ENCODE results near the gene F10. TPM values are rescaled to one million over a fixed set of nuclear protein-coding genes. Genes with fewer than 3 reads are reported as not detected.

Gene F10
- polyA plus RNA-seq, 1 of the 3 experiments (the other 2 are of a cell fraction) = 12.5 TPM

- TF ChIP-seq USF2 (IDR thresholded peaks at IDR 0.05; ENCODE audit: borderline replicate concordance, low read depth, low read length) = no peak
- no peak for TF ChIP-seq MXI1 (IDR thresholded peaks at IDR 0.05; ENCODE audit: low read depth, low read length)
- TF ChIP-seq TCF12 (IDR thresholded peaks at IDR 0.05) = no peak
- TF ChIP-seq GABPA (IDR thresholded peaks at IDR 0.05; ENCODE audit: low read depth) = no peak
Observed at GRCh38 chr13:113146750-113147149, 24.2 kb downstream of the F10 start (continued).

- Histone ChIP-seq H3K36me3 (replicated peaks in 1 of 2; ENCODE audit: control insufficient read depth in 1 of 2, insufficient read depth in 2 of 2, low read length in 1 of 2) (no peaks in the 10 kb centered on the region), H3K9me2 (no peaks in the 10 kb centered on the region), H2AFZ (ENCODE audit: low read depth) (no peak overlapping the region), H3K4me3 (ENCODE audit: low read depth in 2 of 2, low read length in 1 of 2) (no peak overlapping the region), H3F3A (replicated peaks; ENCODE audit: insufficient read depth) (no peaks in the 10 kb centered on the region), H3K4me1 (ENCODE audit: control insufficient read depth in 1 of 2, insufficient read depth in 2 of 2, low read depth in 1 of 2, low read length in 1 of 2) (no peaks in the 10 kb centered on the region; a peak in 1 of 4 replicates), H3K4me2 (no peak overlapping the region), H3K9ac (no peak overlapping the region), H3K27ac (ENCODE audit: low read depth in 2 of 2, low read length in 1 of 2) (no peak overlapping the region), H3K9me3 (no peaks in the 10 kb centered on the region), H3K79me2 (ENCODE audit: insufficient read depth) (no peaks in the 10 kb centered on the region), H4K20me1 (ENCODE audit: insufficient read depth) (no peaks in the 10 kb centered on the region), H3K27me3 (ENCODE audit: insufficient read depth) (no peaks in the 10 kb centered on the region)
- 46% methylated on average over 7 of the region's 8 CpGs for WGBS (ENCODE audit: low lambda C conversion rate)
- TF ChIP-seq FOXJ3 (CRISPR knock-in tag; IDR thresholded peaks at IDR 0.05) (no peak), CHD2 (IDR thresholded peaks at IDR 0.05; ENCODE audit: low read length, partially characterized antibody) (no peak), SIN3A (IDR thresholded peaks at IDR 0.05; ENCODE audit: borderline replicate concordance, low read depth, low read length) (no peak)
- TF ChIP-seq, protein P1, sequence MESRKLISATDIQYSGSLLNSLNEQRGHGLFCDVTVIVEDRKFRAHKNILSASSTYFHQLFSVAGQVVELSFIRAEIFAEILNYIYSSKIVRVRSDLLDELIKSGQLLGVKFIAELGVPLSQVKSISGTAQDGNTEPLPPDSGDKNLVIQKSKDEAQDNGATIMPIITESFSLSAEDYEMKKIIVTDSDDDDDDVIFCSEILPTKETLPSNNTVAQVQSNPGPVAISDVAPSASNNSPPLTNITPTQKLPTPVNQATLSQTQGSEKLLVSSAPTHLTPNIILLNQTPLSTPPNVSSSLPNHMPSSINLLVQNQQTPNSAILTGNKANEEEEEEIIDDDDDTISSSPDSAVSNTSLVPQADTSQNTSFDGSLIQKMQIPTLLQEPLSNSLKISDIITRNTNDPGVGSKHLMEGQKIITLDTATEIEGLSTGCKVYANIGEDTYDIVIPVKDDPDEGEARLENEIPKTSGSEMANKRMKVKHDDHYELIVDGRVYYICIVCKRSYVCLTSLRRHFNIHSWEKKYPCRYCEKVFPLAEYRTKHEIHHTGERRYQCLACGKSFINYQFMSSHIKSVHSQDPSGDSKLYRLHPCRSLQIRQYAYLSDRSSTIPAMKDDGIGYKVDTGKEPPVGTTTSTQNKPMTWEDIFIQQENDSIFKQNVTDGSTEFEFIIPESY (IDR thresholded peaks at IDR 0.05; ENCODE audit: borderline replicate concordance, low read depth) = no peak
- no peak for DNase-seq
- ChIA-PET POLR2A (no interaction called here), CTCF (no interaction called here)
Observed at GRCh38 chr13:113147206-113147605, 24.6 kb downstream of the F10 start.

DNA sequence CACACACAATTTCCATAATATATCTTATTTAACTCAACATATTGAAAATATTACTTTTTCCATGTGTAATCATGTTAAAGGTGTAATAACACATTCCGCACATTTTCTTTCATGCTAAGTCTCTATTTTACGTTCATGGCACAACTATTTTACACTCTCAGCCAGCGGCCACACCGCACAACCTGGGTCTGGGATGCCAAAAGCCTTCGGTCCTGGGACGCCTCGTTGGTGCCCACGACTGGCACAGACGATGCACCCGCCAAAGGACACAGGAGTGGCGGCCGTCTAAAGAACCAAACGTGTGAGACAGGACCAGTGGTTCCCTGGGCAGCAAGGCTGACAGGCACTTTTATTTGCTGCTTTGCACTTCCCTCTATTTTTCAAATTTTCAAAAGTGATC, 25.8 kb downstream of the F10 start:
- no peak for DNase-seq
- CTCF ChIA-PET = interaction anchor here (1.1 kb wide), 1 partner anchor 205 kb away, joined by 3 read pairs; no protein-coding TSS in a partner anchor

More for the DNA sequence above, 25.8 kb downstream of the F10 start:
- Histone ChIP-seq H3K4me1 (ENCODE audit: control insufficient read depth in 1 of 2, insufficient read depth in 2 of 2, low read depth in 1 of 2, low read length in 1 of 2) (peaks cover 2 to 7% of the 10 kb centered on the region in 2 experiments; a peak in 1 of 4 replicates), H3K27ac (ENCODE audit: low read depth in 2 of 2, low read length in 1 of 2) (no peak overlapping the region), H3K79me2 (ENCODE audit: insufficient read depth) (no peaks in the 10 kb centered on the region), H4K20me1 (ENCODE audit: insufficient read depth) (no peaks in the 10 kb centered on the region), H3K9me3 (no peaks in the 10 kb centered on the region), H3K4me3 (ENCODE audit: low read depth in 2 of 2, low read length in 1 of 2) (no peak overlapping the region), H3F3A (replicated peaks; ENCODE audit: insufficient read depth) (no peaks in the 10 kb centered on the region), H3K36me3 (replicated peaks in 1 of 2; ENCODE audit: control insufficient read depth in 1 of 2, insufficient read depth in 2 of 2, low read length in 1 of 2) (no peaks in the 10 kb centered on the region), H3K9me2 (no peaks in the 10 kb centered on the region), H3K27me3 (ENCODE audit: insufficient read depth) (no peaks in the 10 kb centered on the region), H2AFZ (ENCODE audit: low read depth) (no peak overlapping the region), H3K9ac (no peak overlapping the region), H3K4me2 (no peak overlapping the region)
- POLR2A ChIA-PET = no interaction called here
- TF ChIP-seq USF2 (IDR thresholded peaks at IDR 0.05; ENCODE audit: borderline replicate concordance, low read depth, low read length) (no peak), FOXJ3 (CRISPR knock-in tag; IDR thresholded peaks at IDR 0.05) (no peak), GABPA (IDR thresholded peaks at IDR 0.05; ENCODE audit: low read depth) (no peak), YY1 (IDR thresholded peaks at IDR 0.05; ENCODE audit: low read depth) (no peak), CHD2 (IDR thresholded peaks at IDR 0.05; ENCODE audit: low read length, partially characterized antibody) (no peak), RXRA (IDR thresholded peaks at IDR 0.05; ENCODE audit: borderline replicate concordance, low read depth) (no peak), EP300 (IDR thresholded peaks at IDR 0.05; ENCODE audit: borderline replicate concordance in 1 of 2, low read depth in 1 of 2, low read length in 1 of 2) (no peak)
- 88% methylated on average over 13 of the region's 13 CpGs for WGBS (ENCODE audit: low lambda C conversion rate)
